Fibroblast of the aortic adventitia (primary cell): ENCODE data around the gene TAF11L11. TPM values are rescaled to one million over a fixed set of nuclear protein-coding genes. Genes with fewer than 3 reads are reported as not detected.
"Not testable (repeated sequence)": the region's sequence is repeated elsewhere in the genome, so short reads cannot be mapped to it uniquely, and the experiment has no call there.

ENCODE experiments used
- DNase-seq: peaks from one replicate; pipeline ENCODE4 v3.0.0-alpha.2; 2010; ENCODE audit warnings: low read depth
- H3K4me3 ChIP-seq: 2 replicates; pipeline ENCODE4 v1.5.1; 2011; ENCODE audit warnings: low read depth, mild to moderate bottlenecking, control low read depth, low read length, moderate library complexity
- CTCF ChIP-seq: IDR thresholded peaks from 2 replicates; pipeline ENCODE4 v1.5.1; 2011; ENCODE audit warnings: mild to moderate bottlenecking, low read length, control low read depth, inconsistent platforms; ENCODE audit not compliant: insufficient read depth
- small RNA-seq: library from RNA; depleted of rRNA; stranded (forward); fragments of <200 nt; gene quantifications from one replicate; pipeline ENCODE3, GENCODE V24; 2012
- total RNA-seq: library from RNA; depleted of rRNA; stranded (reverse); fragments of >200 nt; gene quantifications from 2 replicates; pipeline ENCODE4 v1.2.3, GENCODE V29; 2012; ENCODE audit warnings: low replicate concordance

The TAF11L11 gene
- total RNA-seq, 1 donor, result not detected

- no peak for TF ChIP-seq CTCF
- no peak for DNase-seq
These were observed 16.6 kb downstream of the TAF11L11 start for GRCh38 chr5:17620627-17621026.

GRCh38 chr5:17625686-17626085 is 21.7 kb downstream of the TAF11L11 start:
- DNase-seq, result no peak
- TF ChIP-seq CTCF, result no peak
- no peak overlapping the region for H3K4me3 ChIP-seq

More at GRCh38 chr5:17620627-17621026, 16.6 kb downstream of the TAF11L11 start:
- H3K4me3 ChIP-seq, result no peak overlapping the region

GRCh38 chr5:17631788-17632187 is 27.8 kb downstream of the TAF11L11 start, which contains the start of gene TAF11L13:
TSS of gene TAF11L13 (plus strand) at chr5:17632088.
- not testable (repeated sequence) for H3K4me3 ChIP-seq, DNase-seq

- DNase-seq, result no peak
- no peak within 1 kb of the TSS for H3K4me3 ChIP-seq
- no peak for TF ChIP-seq CTCF
These were observed 30.2 kb downstream of the TAF11L11 start, which contains the start of gene TAF11L14 for GRCh38 chr5:17634160-17634559. TSS of gene TAF11L14 (plus strand) at chr5:17634460.

- not testable (repeated sequence) for DNase-seq, H3K4me3 ChIP-seq
These were observed 45.2 kb downstream of the TAF11L11 start for GRCh38 chr5:17649232-17649631.

GRCh38 chr5:17655201-17655759 is 51.3 kb downstream of the TAF11L11 start:
- DNase-seq, H3K4me3 ChIP-seq: not testable (repeated sequence)

Small RNAs within 50 kb of the gene (small RNA-seq; reads per million reads assigned to genes)
- gene AC233724.1 (not detected), gene AC233724.2 (not detected), gene AC233724.3 (not detected), gene AC233724.4 (not detected), gene AC233724.6 (not detected), gene AC233724.7 (not detected)

Other genes with a start within 250 kb of the TAF11L11 start
- not detected in 2 replicates for gene TAF11L2, start 106.0 kb upstream of the TAF11L11 start, total RNA-seq
- not detected in 2 replicates for gene TAF11L3, start 85.8 kb upstream of the TAF11L11 start, total RNA-seq
- gene TAF11L4, start 82.4 kb upstream of the TAF11L11 start, total RNA-seq, result not detected in 2 replicates
- not detected in 2 replicates for gene TAF11L5, start 78.9 kb upstream of the TAF11L11 start, total RNA-seq
- gene TAF11L6, start 75.5 kb upstream of the TAF11L11 start, total RNA-seq, result not detected in 2 replicates
- gene TAF11L7, start 18.4 kb upstream of the TAF11L11 start, total RNA-seq, result not detected in 2 replicates
- gene TAF11L8, start 13.2 kb upstream of the TAF11L11 start, total RNA-seq, result not detected in 2 replicates
- not detected in 2 replicates for gene TAF11L9, start 9.8 kb upstream of the TAF11L11 start, total RNA-seq
- not detected in 2 replicates for gene TAF11L10, start 6.4 kb upstream of the TAF11L11 start, total RNA-seq
- not detected in 2 replicates for gene TAF11L12, start 6.2 kb downstream of the TAF11L11 start, total RNA-seq
- not detected in 2 replicates for gene TAF11L13, start 27.9 kb downstream of the TAF11L11 start, total RNA-seq
- not detected in 2 replicates for gene TAF11L14, start 30.3 kb downstream of the TAF11L11 start, total RNA-seq